Measurements from ENCODE around the gene CYTH4. TPM values are rescaled to one million over a fixed set of nuclear protein-coding genes. Genes with fewer than 3 reads are reported as not detected.

The CYTH4 gene
- total and polyA plus RNA-seq, 2 donors (not counting 3 experiments of a cell fraction or from before 2014, with no cell fraction given): 0.06 TPM; not detected in 1

GRCh38 chr22:37299969-37300509 lies 17.7 kb downstream of the CYTH4 start:
- BruUV-seq (replicated peaks): no TSS peak
- Histone ChIP-seq H3K9ac (replicated peaks; ENCODE audit: extremely low read depth, insufficient read depth, low read length) (no peak overlapping the region), H3K4me2 (ENCODE audit: insufficient read depth, low read length) (no peak overlapping the region), H3K79me2 (ENCODE audit: control insufficient read depth, insufficient read depth, low read length) (no peaks in the 10 kb centered on the region), H3K9me3 (replicated peaks; ENCODE audit: control insufficient read depth, insufficient read depth, low read length) (no peaks in the 10 kb centered on the region), H3K9me1 (replicated peaks; ENCODE audit: control insufficient read depth, extremely low read depth, insufficient read depth, low read length) (no peaks in the 10 kb centered on the region), H3K27ac (ENCODE audit: insufficient read depth, low read depth, low read length) (no peak overlapping the region), H3K27me3 (ENCODE audit: control insufficient read depth in 2 of 2, insufficient read depth in 2 of 2, low read length in 2 of 2) (no peaks in the 10 kb centered on the region), H2AFZ (ENCODE audit: low read depth, low read length) (no peak overlapping the region), H3K36me3 (ENCODE audit: control insufficient read depth in 2 of 2, extremely low read depth in 1 of 2, insufficient read depth in 2 of 2, low read length in 2 of 2) (no peaks in the 10 kb centered on the region), H3K4me3 (replicated peaks in 1 of 3; ENCODE audit: insufficient read depth in 1 of 3, low read depth in 1 of 3, low read length in 3 of 3) (no peak overlapping the region), H4K20me1 (replicated peaks; ENCODE audit: control insufficient read depth, extremely low read depth, insufficient read depth, low read length) (no peaks in the 10 kb centered on the region), H3K4me1 (ENCODE audit: control insufficient read depth, extremely low read depth, insufficient read depth, low read length) (peaks cover 21% of the 10 kb centered on the region)
- dilution Hi-C loops (cut with MboI; ENCODE audit: extremely low pct_ligation_motif_present, low sequenced_read_pairs): no loop called here
- ChIA-PET CTCF (interaction anchor here (0.7 to 1.7 kb wide), 5 partner anchors 17 to 41 kb away, joined by 3 to 5 read pairs (median 4); no protein-coding TSS in a partner anchor), POLR2A (no interaction called here)
- FAIRE-seq (no peak), DNase-seq (ENCODE audit: low read depth, low spot score) (no peak)
- intact Hi-C loops (cut with micrococcal nuclease): no loop called here
- no peak for TF ChIP-seq FOS (IDR thresholded peaks at IDR 0.05; ENCODE audit: borderline replicate concordance, insufficient read depth, low read length)
- TF ChIP-seq CTCF (IDR thresholded peaks at IDR 0.05; ENCODE audit: extremely low read depth in 1 of 2, insufficient read depth in 1 of 2, low read depth in 1 of 2, low read length in 2 of 2): no peak
- TF ChIP-seq POLR2AphosphoS5 (IDR thresholded peaks at IDR 0.05; ENCODE audit: insufficient read depth, low read depth, low read length): no peak
- TF ChIP-seq MYC (IDR thresholded peaks at IDR 0.05; ENCODE audit: low read depth, low read length): no peak
- no peak for TF ChIP-seq JUN (IDR thresholded peaks at IDR 0.05; ENCODE audit: borderline replicate concordance, insufficient read depth, insufficient read length, low read depth)
- TF ChIP-seq POLR2A (IDR thresholded peaks at IDR 0.05; ENCODE audit: low read depth, low read length): no peak
- TF ChIP-seq, protein P1, sequence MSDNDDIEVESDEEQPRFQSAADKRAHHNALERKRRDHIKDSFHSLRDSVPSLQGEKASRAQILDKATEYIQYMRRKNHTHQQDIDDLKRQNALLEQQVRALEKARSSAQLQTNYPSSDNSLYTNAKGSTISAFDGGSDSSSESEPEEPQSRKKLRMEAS (IDR thresholded peaks at IDR 0.05; ENCODE audit: insufficient read depth, insufficient read length): no peak

All from endothelial cell of umbilical vein (primary cell).